ENCODE data around the gene D2HGDH.
"Not testable (repeated sequence)": the region's sequence is repeated elsewhere in the genome, so short reads cannot be mapped to it uniquely, and the experiment has no call there.

The D2HGDH gene

DNA sequence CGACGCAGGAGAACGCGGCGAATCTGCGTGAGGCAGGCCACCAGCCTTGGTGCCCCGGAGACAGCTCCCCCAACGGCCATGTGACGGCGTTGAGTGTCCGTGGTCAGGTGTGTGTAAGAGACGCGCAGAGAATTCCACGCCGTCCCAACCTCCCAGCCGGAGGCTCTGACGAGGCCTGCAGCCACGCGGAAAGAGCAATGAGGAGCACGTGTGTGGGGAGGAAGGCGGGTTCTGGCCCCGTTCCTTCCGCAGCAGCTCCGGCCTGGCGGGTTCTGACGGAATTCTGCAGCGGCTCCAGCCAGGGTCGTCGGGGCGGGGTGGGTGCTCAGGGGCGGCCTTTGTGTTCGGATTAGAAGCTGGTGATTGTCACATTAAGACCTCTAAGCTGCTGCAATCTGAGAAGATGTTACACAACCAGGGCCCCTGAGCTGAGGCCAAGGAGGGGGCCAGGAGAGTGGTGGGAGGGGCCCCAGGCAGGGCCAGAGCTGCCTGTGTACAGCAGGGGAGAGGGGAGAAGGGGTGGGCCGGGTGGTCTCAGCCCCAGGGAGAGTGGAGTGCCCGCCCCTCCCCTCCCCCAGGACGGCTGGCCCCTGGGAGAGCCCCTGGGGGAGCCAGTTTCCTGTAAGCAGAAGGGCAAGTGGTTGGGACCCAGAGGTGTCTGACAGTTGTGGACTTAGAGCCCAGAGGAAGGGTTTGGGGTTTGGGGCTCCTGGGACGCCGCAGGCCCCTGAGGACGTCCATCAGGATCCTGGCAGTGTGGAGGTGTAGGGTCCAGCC is 37.0 kb downstream of the D2HGDH start:
- DNase-seq, result no peak

DNA sequence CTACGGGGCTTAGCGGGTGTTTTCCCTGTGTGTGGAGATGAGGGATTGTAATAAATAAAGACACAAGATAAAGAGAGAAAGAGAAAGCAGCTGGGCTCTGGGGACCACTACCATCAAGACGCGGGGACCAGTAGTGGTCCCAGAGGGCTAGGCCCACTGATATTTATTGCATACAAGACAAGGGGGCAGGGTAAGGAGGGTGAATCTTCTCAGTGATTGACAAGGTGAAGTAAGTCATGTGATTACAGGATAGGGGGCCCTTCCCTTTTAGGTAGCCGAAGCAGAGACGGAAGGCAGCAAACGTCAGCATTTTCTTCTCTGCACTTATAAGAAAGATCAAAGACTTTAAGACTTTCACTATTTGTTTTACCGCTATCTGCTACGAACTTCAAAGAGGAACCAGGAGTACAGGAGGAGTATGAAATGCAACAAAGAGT is 37.7 kb downstream of the D2HGDH start:
- DNase-seq, result peak; percentile 50

DNA sequence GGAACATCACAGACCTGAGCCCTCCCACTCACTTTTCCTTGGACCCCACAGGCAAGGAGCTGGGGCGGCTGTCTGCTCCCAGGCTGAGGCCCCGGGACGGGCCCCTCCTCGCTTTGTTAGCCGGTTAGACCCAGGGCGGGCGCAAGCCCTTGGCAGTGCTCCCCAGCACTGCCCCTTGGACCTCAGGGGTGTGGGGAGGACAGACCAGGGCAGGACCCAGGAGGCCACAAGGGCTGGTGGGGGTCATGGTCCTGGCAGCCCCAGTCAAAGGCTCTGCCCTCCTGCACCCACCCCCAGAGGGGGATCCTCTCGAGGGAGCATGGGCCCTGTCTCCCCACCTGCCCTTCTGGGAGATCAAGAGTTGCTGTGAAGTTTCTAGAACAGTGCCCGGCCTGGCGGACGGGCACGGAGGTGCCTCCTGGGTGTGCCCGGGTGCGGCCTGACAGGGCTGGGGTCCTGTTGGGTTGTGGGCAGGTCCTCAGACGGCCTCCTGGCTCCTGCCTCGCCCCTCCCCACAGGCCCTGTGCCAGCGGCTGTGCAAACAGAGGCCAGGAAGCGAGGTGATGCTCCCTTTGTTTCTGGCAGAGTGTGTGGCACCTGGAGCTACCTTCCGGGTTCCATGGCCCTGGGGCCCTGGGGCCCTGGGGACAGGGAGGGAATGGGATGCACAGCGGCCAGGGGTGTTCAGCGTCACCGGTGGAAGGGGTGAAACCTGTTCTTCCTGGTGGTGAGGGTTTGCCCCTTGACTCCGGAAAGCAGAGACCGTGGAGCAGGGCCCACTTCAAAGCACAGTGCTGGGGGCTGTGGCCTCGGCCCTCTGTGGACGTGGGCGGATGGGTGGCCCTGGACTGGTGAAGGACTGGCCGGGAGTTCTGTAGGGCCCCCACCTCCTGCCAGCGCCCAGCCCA is 39.3 kb downstream of the D2HGDH start:
- no peak for DNase-seq

DNA sequence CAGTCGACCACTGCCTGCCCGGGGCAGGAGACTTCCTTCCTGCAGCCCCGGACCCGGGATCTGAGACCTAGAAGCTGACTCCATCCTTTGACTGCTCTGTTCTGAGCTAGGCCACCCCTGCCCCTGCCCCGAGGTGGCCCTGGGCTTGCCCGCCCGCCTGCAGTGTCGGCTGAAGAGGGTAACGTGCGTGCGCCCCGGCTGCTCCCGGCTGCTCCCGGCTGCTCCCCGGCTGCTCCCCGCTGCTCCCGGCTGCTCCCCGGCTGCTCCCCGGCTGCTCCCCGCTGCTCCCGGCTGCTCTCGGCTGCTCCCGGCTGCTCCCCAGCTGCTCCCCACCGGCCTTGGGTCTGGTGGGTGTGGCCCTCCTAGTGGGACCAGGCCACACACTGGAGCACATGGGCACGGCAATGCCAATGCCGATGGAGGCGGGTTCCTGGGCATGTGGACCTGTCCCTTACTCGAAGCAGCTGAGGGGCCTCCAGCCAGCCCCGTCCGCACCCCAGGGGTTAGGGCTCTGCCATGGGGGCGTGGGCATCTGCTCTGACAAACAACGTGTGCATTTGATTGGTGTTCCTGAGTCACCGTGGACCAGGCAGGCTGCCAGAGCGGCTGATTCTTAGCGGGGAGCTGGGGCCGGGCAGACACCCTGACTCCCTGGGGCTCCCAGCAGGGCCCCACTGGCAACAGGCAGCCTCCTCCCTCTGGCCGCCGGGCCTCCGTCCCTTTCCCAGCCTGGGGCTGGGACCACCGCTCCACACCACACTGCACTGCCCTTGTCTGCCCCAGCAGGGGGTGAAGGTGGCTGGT is 40.2 kb downstream of the D2HGDH start:
- no peak for DNase-seq

DNA sequence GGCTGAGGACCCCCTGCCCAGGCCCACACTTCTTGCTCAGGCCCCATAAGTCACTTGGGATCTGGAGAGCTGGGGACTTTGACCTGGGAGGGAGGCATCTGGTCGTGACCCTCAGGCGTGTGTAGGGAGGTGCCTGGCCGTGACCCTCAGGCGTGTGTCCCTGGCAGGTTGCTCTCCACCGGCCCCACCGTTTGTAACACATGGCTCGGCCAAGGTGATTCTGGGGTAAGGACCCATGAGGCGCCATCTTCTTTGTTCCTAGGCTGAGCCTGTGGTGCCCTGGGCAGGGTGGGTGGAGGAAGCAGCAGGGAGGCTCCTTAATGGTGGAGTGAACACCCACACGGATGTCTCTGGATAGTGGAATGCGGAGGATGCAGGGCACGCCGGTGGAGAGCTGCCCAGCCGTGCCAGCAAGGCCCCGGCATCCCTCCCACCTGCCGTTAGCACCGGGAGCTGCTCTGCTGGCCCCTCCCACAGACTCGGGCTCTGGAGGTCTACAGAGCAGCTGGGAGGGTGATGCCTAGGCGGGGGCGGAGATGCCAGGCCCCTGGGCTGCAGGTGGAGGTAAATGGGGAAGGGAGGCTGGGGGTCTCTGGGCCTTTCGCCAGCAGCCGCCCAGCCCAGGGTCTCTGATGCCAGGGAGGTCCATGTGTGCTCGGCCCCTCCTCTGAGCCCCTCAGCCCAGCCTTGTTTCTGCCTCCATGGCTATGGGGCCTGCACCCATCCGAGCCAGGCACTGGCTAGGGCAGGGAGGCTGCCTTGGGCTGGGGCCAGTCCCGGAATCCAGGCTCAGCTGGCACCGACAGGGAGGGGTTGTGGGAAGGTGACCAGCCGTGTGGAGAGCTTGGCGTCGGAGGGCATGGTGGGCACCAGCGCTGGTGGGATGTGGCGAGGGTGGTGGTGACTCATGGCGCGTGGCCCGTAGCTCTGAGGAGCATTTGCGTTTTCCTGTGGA is 41.1 kb downstream of the D2HGDH start:
- no peak for DNase-seq

DNA sequence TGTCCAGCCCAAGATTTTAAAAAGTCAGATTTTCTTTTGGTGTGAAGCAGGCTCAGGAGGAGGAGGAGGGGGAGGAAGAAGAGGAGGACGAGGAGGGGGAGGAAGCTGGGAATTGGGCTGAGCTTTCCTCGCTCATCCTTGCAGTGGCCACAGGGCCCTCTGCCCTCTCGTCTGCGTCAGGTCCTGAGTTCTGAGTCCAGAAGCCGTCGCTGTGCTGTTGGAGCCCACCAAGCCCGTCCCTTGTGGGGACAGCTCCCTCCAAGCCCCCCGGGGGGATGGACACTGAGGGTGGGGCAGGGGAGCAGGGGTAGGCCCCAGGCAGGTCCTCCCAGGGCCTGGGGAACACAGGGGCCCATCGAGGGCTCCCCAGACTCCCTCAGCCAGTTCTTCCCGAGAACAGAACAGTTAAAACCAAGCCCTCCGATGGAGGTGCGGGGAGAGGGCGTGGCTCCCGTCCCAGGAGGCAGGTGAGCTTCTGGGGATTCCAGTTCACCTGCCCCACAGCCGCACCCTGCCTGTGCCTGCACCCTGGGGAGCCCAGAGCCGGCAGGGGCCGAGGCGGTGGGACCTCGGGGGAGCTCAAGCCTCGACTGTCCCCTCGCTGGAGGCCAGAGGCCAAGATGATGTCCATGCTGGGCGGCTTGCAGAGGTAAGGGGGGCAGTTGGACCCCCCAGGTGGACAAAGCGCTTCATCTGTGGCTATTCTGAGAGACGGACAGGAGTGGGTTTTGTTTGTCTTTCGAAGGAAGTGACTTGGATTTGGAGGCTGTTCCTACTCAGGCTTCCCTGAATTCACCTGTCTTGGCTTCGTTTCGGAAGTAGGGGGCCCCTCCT is 42.1 kb downstream of the D2HGDH start, which contains the start of gene GAL3ST2:
GAL3ST2 (plus strand) TSS at position 487 of the 834 bp plus-strand sequence; CDS start at position 621, 134 bp downstream.
- DNase-seq, result no peak

DNA sequence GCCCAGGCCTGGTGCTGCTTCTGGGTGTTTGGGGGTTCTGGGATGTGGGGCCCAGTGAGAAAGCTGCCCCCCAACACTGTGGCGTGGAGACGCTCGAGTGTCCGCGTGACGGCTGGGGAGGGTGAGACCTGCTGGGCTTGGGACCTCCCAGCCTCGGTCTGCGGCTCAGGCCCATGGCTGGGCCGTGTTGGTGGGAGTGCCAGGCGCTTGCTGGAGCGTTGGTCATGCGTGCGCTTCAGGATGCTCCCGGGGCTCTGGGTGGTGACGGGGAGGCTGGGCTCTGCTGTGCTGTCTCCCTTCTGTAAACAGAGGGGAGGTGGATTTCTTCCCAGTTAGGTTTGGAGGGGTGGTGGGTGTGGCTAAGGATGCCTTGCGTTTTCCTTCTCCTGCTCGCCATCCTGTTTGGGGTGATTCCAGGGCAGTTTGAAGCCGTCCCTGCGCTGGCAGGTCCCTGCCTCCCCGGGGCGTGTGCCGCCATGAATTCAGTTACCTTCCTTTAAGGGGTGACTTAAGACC is 42.8 kb downstream of the D2HGDH start:
- DNase-seq, result no peak

DNA sequence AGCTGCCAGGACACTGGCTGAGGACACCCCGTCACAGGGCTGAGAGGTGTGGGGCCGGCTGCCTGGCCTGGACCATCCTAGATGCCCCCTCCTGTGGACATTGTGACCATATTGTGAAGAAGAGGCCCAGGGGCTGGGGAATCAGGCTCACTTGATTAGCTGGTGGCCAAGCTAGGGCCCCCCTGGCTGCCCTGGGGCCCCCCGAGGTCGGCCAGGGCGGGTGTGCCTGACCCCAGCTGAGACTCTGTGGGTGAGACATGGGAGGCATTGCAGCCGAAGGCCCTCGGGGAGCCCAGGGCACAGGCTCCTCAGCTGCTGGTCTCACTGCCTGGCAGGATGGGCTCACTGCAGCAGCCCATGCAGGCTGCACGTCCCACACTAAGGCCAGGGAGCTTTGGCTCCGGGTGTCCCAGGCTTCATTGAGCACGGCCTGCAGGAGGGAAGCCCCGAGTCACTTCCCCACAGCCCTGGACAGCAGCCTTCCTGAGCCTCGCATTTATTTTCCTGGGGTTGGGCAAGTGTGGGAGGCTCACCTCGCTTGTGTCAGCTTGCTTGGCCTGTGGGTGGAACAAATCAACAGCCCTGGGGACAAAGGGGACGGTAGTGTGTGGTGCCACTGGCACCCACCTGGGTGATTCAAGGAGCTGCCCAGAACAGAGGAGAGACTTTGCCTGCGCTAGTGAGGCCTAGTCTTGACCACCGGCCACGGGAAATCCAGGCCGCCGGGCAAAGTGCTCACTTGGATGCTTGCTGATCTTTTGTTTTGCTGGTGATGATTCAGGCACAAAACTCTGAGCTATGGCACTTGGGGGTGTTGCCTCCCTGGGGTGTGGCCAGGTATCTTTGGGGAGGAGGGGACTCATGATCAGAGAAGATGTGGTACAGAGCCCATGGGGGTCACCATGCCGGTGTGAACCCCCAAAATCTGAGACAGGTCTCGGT is 43.5 kb downstream of the D2HGDH start:
- no peak for DNase-seq

DNA sequence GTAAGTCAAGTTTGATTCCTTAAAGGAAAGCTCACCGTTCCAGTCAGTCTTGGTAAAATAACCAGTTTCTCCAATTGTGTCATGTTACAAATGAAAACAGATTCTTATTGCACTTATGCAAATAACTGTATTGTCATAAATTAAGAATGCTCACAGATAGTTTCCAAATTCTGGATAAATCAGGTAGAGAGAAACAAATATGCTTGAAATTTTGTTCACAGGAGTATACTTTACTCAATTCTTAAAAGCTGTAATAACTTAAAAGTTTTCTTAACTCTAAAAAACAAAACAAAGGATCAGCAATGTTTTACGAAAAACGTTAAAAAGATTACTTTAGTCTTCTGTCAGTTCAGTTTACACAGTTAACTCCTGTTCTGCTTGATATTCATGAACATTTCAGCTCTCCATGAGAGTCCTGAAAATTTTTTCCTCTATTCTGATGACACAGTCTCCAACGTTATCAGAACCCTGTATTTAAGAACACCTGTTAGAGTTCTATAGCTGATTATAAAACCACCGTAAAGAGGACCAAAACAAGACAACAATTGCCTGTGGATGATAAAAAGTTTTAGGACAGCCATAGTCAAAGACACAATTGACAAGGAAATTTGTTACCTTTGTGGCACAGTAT is 46.6 kb downstream of the D2HGDH start:
- DNase-seq, result no peak

DNA sequence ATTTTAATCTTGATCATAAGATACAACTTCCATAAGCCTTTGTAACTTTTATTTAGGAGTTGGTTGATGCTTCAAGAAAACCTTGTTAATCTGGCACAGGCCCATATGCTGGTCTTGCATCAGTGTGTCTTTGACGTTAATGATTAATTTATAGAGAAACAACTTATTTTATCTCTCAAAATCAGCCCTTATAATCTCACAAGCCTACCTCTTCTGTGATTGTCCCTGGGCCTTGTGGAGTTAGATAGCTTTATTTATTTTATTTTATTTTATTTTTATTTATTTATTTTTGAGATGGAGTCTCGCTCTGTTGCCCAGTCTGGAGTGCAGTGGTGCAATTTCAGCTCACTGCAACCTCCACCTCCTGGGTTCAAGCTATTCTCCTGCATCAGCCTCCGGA is 47.6 kb downstream of the D2HGDH start:
- not testable (repeated sequence) for DNase-seq

DNA sequence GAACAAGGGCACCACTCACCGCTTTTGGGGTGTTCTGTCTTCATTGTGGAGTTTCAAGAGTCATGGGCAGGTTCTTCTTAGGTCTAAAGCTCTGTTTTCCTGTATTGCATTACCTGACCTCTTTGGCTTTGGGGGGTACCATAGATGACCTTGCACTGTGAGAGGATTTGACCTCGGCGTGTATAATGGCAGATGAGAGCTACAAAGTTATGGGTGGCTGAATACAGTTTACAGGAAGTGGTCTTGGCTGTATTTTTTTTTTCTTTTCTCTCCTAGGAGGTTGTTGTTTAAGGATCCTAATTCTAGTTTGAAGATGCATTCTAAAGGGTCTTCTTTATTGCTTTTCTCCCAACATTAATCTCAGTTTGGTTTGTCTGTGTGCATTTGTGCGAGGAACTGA is 53.7 kb downstream of the D2HGDH start:
- DNase-seq, result no peak

DNA sequence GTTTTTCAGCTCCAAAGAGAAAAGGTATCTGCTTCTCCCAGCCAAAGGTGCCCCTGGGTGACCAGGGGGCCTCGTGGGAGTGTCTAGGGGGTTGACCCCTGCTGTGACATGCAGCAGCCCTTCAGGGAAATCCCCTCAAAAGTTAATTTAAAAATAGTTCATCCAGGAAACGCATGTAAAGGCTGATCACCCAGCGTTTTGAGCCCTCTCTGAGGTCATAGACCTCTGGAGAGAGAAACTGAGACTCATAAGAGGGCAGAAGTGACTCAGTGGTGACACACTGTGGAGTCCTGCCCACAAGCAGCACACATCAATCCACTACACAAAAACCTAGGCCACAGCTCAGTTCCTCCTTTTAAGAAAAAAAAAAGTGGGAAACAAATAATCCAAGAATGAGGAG is 54.1 kb downstream of the D2HGDH start:
- peak; percentile 67 for DNase-seq

DNA sequence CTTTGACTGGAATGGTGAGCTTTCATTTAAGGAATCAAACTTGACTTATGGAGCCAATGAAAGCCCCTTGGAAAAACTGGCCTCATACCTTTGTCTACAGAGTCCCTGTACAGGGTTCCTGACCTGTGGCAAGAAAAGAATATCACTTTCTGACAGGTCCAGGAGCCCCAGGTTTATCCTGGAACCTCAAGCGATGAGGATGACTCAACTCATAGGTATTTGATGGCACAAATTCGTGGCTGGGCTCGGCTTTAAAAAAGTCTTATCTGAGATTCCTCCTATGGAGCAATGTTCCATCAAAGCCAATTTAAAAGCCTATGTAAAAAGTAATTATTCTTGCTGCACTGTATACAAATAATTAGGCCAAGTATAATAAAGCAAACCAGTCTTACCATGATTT is 57.0 kb downstream of the D2HGDH start:
- not testable (repeated sequence) for DNase-seq

DNA sequence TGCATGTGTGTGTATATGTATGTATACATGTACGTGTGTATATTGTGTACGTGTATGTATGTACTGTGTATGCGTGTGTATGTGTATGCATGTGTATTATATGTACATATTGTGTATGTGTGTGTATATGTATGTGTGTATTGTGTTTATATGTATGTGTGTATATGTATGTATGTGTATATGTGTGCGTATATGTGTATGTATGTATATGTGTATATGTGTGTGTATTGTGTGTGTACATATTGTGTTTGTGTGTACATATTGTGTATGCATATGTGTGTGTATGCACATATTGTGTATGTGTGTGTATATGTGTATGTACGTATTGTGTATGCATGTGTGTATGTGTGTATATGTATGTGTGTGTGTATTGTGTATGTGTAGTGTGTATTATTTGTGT is 59.0 kb downstream of the D2HGDH start:
- DNase-seq, result no peak

DNA sequence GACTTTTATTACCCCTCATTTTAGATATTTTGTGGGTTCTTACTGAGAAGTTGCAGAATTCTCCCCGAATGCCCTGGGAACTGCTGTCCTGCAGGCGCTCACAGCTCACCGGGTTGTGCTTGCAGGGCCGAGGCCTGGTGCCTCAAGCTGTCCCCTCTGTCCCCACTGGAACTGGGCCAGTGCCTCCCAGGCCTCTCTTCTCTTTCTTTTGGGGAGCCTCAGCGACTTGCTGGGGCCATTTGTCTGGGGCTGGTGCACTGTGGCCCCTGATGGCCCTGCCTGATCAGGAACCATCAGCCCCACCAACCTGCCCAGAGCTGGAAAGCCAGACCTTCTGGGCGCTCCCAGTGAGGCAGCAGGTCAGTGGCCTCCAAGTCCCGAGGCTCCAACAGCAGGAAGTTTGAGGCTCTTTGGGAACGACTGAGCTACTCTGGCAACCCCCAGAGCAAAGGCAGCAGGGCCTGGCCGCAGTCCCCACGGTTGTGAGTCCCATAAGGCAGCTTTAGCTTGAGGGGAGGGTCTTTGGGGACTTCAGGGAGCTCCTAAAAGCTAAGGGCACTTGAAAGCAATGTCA is 59.9 kb downstream of the D2HGDH start:
- DNase-seq, result no peak

DNA sequence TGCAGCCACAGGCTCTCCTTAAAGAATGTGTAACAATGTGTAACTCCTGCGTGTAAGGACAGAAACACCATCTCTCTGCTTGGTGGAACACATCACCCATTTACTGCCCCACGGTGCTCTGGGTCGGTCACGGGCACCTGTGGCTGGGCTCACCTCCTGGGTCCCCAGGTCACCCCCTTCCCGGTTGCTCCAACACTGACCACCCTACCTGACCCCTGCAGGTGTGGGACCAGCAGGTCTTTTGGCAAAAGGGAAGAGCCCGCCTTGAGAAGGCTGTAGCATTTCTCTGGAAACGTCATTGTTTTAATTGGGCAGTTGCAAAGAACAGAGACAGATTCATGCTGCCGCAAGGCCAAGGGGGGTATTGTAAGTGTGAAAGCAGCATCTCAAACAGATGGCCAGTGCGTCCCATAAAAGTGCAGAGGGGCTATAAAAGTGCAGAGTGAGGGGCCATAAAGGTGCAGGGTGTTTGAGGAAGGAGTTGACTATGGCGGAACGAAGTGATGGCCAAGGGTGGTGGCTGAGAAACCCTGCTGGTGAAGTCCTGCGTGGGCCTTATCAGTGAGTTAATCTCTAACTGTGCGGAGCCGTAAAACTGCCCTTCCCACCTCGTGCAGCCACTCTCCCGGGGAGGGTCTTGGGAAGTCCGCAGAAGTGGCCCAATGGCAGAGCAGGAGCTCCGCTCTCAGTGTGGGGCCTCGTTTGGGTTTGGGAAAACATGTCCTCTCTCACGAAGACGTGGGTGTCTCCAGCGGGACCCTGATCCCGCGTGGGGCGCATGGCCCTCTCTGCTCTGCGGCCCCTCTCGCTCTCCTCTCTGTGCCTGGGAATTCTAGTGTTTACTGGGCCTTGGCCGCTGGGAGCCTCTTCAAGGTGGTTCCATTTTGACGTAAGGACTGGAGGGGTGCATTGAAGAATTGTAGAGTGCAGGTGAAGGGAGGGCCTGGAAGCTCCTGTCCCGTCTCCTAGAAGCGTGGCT is 60.9 kb downstream of the D2HGDH start:
- DNase-seq, result no peak

DNA sequence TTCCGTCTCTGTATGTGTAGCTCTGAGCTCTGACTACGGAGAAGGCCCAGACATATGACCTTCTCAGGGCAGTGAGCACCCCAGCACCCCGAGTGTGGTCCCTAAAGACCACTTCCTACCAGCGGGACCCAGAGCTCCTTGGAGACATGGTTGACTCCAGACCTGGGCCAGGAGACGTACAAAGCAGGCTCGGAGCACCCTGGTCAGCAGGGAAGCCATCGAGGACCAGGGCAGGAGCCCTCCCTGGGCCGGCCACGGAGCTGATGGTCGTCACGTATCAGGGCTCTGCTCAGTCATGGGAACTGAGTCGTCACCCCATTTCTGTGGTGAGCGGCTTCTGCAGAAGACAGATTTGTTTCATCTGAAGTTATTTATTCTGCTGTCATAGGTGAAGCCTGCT is 61.8 kb downstream of the D2HGDH start:
- DNase-seq, result no peak

Measured in activated CD4-positive, alpha-beta T cell treated with anti-CD3 and anti-CD28 coated beads, Interleukin-2, Interleukin-6, amounts not matched to agents 100 ng/mL and 50 ng/mL, durations not matched to agents 16 hours and 8 hours (primary cell).